HEK293 (cell line): Measurements from ENCODE around the gene PITPNC1.

Experiments
- CTCF ChIA-PET: fragments of 350-600 bp; formaldehyde crosslinking; extraction: SDS; loops from one replicate; lab custom pipeline; 2021; ENCODE audit warnings: antibody characterized with exemption; lab: Yijun Ruan, JAX
- POLR2A ChIA-PET: fragments of 300-600 bp; formaldehyde crosslinking; extraction: SDS; loops from one replicate; lab custom pipeline; 2020; ENCODE audit warnings: antibody characterized with exemption, inconsistent platforms; lab: Yijun Ruan, JAX
- H3K27ac ChIP-seq: fragments of 200-500 bp; sonication (Bioruptor generic); 2 replicates; pipeline ENCODE4 v1.5.1; 2014; ENCODE audit warnings: low read depth, low read length, control low read depth, inconsistent platforms; ENCODE audit errors: extremely low read depth
- H3K36me3 ChIP-seq, 2 experiments: fragments of 200-500 bp in 1 of 2; sonication (Bioruptor generic) in 1 of 2; 1 replicate in 1 of 2; 2 replicates in 1 of 2; pipeline ENCODE4 v1.5.1; 2014 to 2017; ENCODE audit warnings: inconsistent platforms in 2 of 2, low read length in 2 of 2; ENCODE audit not compliant: control insufficient read depth in 2 of 2, insufficient read depth in 1 of 2
- H3K4me1 ChIP-seq: fragments of 200-500 bp; sonication (Bioruptor generic); 2 replicates; pipeline ENCODE4 v1.5.1; 2014; ENCODE audit warnings: mild to moderate bottlenecking, low read length, inconsistent platforms; ENCODE audit not compliant: control insufficient read depth, insufficient read depth
- H3K4me3 ChIP-seq: 2 replicates; pipeline ENCODE4 v1.5.1; 2011; ENCODE audit warnings: low read depth, mild to moderate bottlenecking, control low read depth, low read length, moderate library complexity
- H3K9me3 ChIP-seq: fragments of 200-500 bp; sonication (Bioruptor generic); 2 replicates; pipeline ENCODE4 v1.5.1; 2014; ENCODE audit warnings: low read depth, low read length, inconsistent platforms; ENCODE audit not compliant: control insufficient read depth, insufficient read depth
- ATF2 ChIP-seq: fragments of 450-650 bp; formaldehyde crosslinking; IDR thresholded peaks from 2 replicates; pipeline ENCODE4 v1.5.1; 2016; ENCODE audit warnings: missing biosample characterization, missing genetic modification characterization, low read depth
- BCL11A ChIP-seq: fragments of 450-650 bp; formaldehyde crosslinking; IDR thresholded peaks from 2 replicates; pipeline ENCODE4 v1.5.1; 2016; ENCODE audit warnings: low read depth, missing biosample characterization, missing genetic modification characterization
- EGR2 ChIP-seq: fragments of 450-650 bp; formaldehyde crosslinking; IDR thresholded peaks from 2 replicates; pipeline ENCODE4 v1.5.1; 2016; ENCODE audit warnings: low read depth, missing biosample characterization, missing genetic modification characterization
- FEZF1 ChIP-seq: fragments of 450-650 bp; formaldehyde crosslinking; IDR thresholded peaks from 2 replicates; pipeline ENCODE4 v1.5.1; 2016; ENCODE audit warnings: missing biosample characterization, missing genetic modification characterization
- GLI4 ChIP-seq: fragments of 450-650 bp; formaldehyde crosslinking; IDR thresholded peaks from 2 replicates; pipeline ENCODE4 v1.5.1; 2016; ENCODE audit warnings: missing biosample characterization, missing genetic modification characterization
- RBAK ChIP-seq: fragments of 450-650 bp; formaldehyde crosslinking; IDR thresholded peaks from 2 replicates; pipeline ENCODE4 v1.5.1; 2016; ENCODE audit warnings: missing biosample characterization, missing genetic modification characterization
- ZNF26 ChIP-seq: fragments of 450-650 bp; formaldehyde crosslinking; IDR thresholded peaks from 2 replicates; pipeline ENCODE4 v1.5.1; 2016; ENCODE audit warnings: missing biosample characterization, missing genetic modification characterization
- ZNF398 ChIP-seq: fragments of 450-650 bp; formaldehyde crosslinking; IDR thresholded peaks from 2 replicates; pipeline ENCODE4 v1.5.1; 2017; ENCODE audit warnings: missing biosample characterization, missing genetic modification characterization
- ZNF501 ChIP-seq: fragments of 450-650 bp; formaldehyde crosslinking; IDR thresholded peaks from 2 replicates; pipeline ENCODE4 v1.5.1; 2016; ENCODE audit warnings: missing biosample characterization, missing genetic modification characterization
- ZNF544 ChIP-seq: fragments of 450-650 bp; formaldehyde crosslinking; IDR thresholded peaks from 2 replicates; pipeline ENCODE4 v1.5.0; 2017; ENCODE audit warnings: missing biosample characterization, missing genetic modification characterization
- ZNF747 ChIP-seq: fragments of 450-650 bp; formaldehyde crosslinking; IDR thresholded peaks from 2 replicates; pipeline ENCODE4 v1.5.1; 2016; ENCODE audit warnings: missing biosample characterization, missing genetic modification characterization
- ZNF830 ChIP-seq: fragments of 450-650 bp; IDR thresholded peaks from 2 replicates; pipeline ENCODE4 v1.5.0; 2018; ENCODE audit warnings: missing biosample characterization, missing genetic modification characterization, low read depth, mild to moderate bottlenecking, moderate library complexity
- ZNF843 ChIP-seq: fragments of 450-650 bp; formaldehyde crosslinking; IDR thresholded peaks from 2 replicates; pipeline ENCODE4 v1.5.1; 2016; ENCODE audit warnings: missing biosample characterization, missing genetic modification characterization
- ZSCAN18 ChIP-seq: fragments of 450-650 bp; formaldehyde crosslinking; IDR thresholded peaks from 2 replicates; pipeline ENCODE4 v1.5.1; 2016; ENCODE audit warnings: missing biosample characterization, missing genetic modification characterization

Gene PITPNC1

GRCh38 chr17:67353929-67354574 lies 23.0 kb upstream of the PITPNC1 start:
- Histone ChIP-seq H3K4me3 (no peak overlapping the region), H3K4me1 (no peaks in the 10 kb centered on the region), H3K36me3 (peaks cover 84 to 87% of the 10 kb centered on the region in 2 experiments), H3K9me3 (no peaks in the 10 kb centered on the region)
- ChIA-PET POLR2A (interaction anchor here (0.6 kb wide), 1 partner anchor 61 kb away, joined by 5 read pairs; no protein-coding TSS in a partner anchor), CTCF (interaction anchor here (1.3 kb wide), 1 partner anchor 133 kb away, joined by 4 read pairs; no protein-coding TSS in a partner anchor)
- no peak for TF ChIP-seq ZNF747 (tag by site-specific recombination)
- TF ChIP-seq, all 188 proteins: peak for 0
- H3K27ac ChIP-seq, result no peak overlapping the region

GRCh38 chr17:67358612-67359011 lies 18.5 kb upstream of the PITPNC1 start:
- CTCF ChIA-PET, result interaction anchor here (2.7 kb wide), 1 partner anchor 17 kb away, joined by 11 read pairs; no protein-coding TSS in a partner anchor
- POLR2A ChIA-PET, result interaction anchor here (0.7 to 1.5 kb wide), 3 partner anchors 16 to 435 kb away, joined by 3 to 5 read pairs (median 4); no protein-coding TSS in a partner anchor
- H3K36me3 ChIP-seq, result peaks cover 76 to 77% of the 10 kb centered on the region in 2 experiments
- H3K27ac ChIP-seq, result no peak overlapping the region
- H3K4me1 ChIP-seq, result peaks cover 4% of the 10 kb centered on the region; the same call in 1 of the 2 replicates
- no peak for TF ChIP-seq ZNF26 (tag by site-specific recombination)
- no peak for TF ChIP-seq BCL11A
- TF ChIP-seq FEZF1, result no peak
- no peak for TF ChIP-seq GLI4
- no peak for TF ChIP-seq EGR2 (tag by site-specific recombination)
- TF ChIP-seq RBAK (tag by site-specific recombination), result no peak
- TF ChIP-seq ZNF398 (tag by site-specific recombination), result no peak
- no peak for TF ChIP-seq ZNF501 (tag by site-specific recombination)
- no peak for TF ChIP-seq ZNF843 (tag by site-specific recombination)
- no peak for TF ChIP-seq ZSCAN18 (tag by site-specific recombination)
- TF ChIP-seq ZNF830 (tag by site-specific recombination), result no peak
- no peak for TF ChIP-seq ATF2
- TF ChIP-seq ZNF544, result no peak
- H3K9me3 ChIP-seq, result no peaks in the 10 kb centered on the region
- H3K4me3 ChIP-seq, result no peak overlapping the region
